Astrocyte (in vitro differentiated cells and primary cell): Measurements from ENCODE around the gene PDLIM5. TPM values are rescaled to one million over a fixed set of nuclear protein-coding genes. Genes with fewer than 3 reads are reported as not detected.

Experiments used
- DNase-seq: peaks from one replicate; pipeline ENCODE4 v3.0.0-alpha.2; 2010; ENCODE audit warnings: low read depth
- FAIRE-seq: peaks from 2 replicates; lab custom pipeline; 2011; peaks lifted over from hg19 to GRCh38; lab: Jason Lieb, UNC
- H2AFZ ChIP-seq: 2 replicates; pipeline ENCODE4 v1.6.0; 2012; ENCODE audit warnings: low read depth, low read length, inconsistent platforms
- H3K27ac ChIP-seq: 2 replicates; pipeline ENCODE4 v1.5.1; 2011; ENCODE audit warnings: low read depth, low read length, inconsistent platforms
- H3K27me3 ChIP-seq: 2 replicates; pipeline ENCODE4 v1.6.0; 2011; ENCODE audit warnings: low read length, inconsistent platforms; ENCODE audit not compliant: insufficient read depth
- H3K36me3 ChIP-seq: 2 replicates; pipeline ENCODE4 v1.5.1; 2011; ENCODE audit warnings: low read length, inconsistent platforms; ENCODE audit not compliant: insufficient read depth
- H3K4me1 ChIP-seq: 2 replicates; pipeline ENCODE4 v1.5.1; 2011; ENCODE audit warnings: low read length, inconsistent platforms; ENCODE audit not compliant: insufficient read depth
- H3K4me2 ChIP-seq: 2 replicates; pipeline ENCODE4 v1.6.0; 2012; ENCODE audit warnings: low read length, inconsistent platforms
- H3K4me3 ChIP-seq: 2 replicates; pipeline ENCODE4 v1.5.1; 2011; ENCODE audit warnings: low read depth, mild to moderate bottlenecking, low read length, inconsistent platforms; ENCODE audit not compliant: insufficient read depth
- H3K79me2 ChIP-seq: 2 replicates; pipeline ENCODE4 v1.6.0; 2012; ENCODE audit warnings: mild to moderate bottlenecking, low read length, inconsistent platforms; ENCODE audit not compliant: insufficient read depth
- H3K9ac ChIP-seq: 2 replicates; pipeline ENCODE4 v1.6.0; 2012; ENCODE audit warnings: mild to moderate bottlenecking, low read length, inconsistent platforms
- H3K9me3 ChIP-seq: 2 replicates; pipeline ENCODE4 v1.5.1; 2012; ENCODE audit warnings: low read depth, mild to moderate bottlenecking, low read length, inconsistent platforms; ENCODE audit not compliant: insufficient read depth
- H4K20me1 ChIP-seq: 2 replicates; pipeline ENCODE4 v1.6.0; 2012; ENCODE audit warnings: low read length, inconsistent platforms; ENCODE audit not compliant: insufficient read depth
- H3K27ac Mint-ChIP-seq: one replicate; pipeline ENCODE4 v1.8.0; 2021; ENCODE audit warnings: mild to moderate bottlenecking, mixed read lengths; ENCODE audit not compliant: unreplicated experiment
- H3K27me3 Mint-ChIP-seq: one replicate; pipeline ENCODE4 v1.8.0; 2021; ENCODE audit warnings: low read depth, mixed read lengths; ENCODE audit not compliant: unreplicated experiment
- H3K36me3 Mint-ChIP-seq: one replicate; pipeline ENCODE4 v1.8.0; 2021; ENCODE audit warnings: low read depth, mixed read lengths; ENCODE audit not compliant: unreplicated experiment
- H3K4me1 Mint-ChIP-seq: one replicate; pipeline ENCODE4 v1.8.0; 2021; ENCODE audit warnings: low read depth, mixed read lengths; ENCODE audit not compliant: unreplicated experiment
- H3K4me3 Mint-ChIP-seq: one replicate; pipeline ENCODE4 v1.8.0; 2021; ENCODE audit warnings: mild to moderate bottlenecking, moderate library complexity, mixed read lengths; ENCODE audit not compliant: unreplicated experiment
- H3K9me3 Mint-ChIP-seq: one replicate; pipeline ENCODE4 v1.8.0; 2021; ENCODE audit warnings: mild to moderate bottlenecking, mixed read lengths; ENCODE audit not compliant: unreplicated experiment
- EZH2 ChIP-seq: IDR thresholded peaks from 2 replicates; pipeline ENCODE4 v1.6.1; 2012; ENCODE audit warnings: mild to moderate bottlenecking, low read length, inconsistent platforms; ENCODE audit not compliant: insufficient read depth
- total RNA-seq: library from RNA; stranded (reverse); gene quantifications from 2 replicates; pipeline ENCODE4 v1.2.1, GENCODE V29; 2021
- TF ChIP-seq, protein P1 (sequence below): IDR thresholded peaks from 2 replicates; pipeline ENCODE4 v1.5.1; 2011; ENCODE audit warnings: low read depth, mild to moderate bottlenecking, inconsistent platforms, low read length, moderate library complexity; ENCODE audit not compliant: insufficient read depth

Gene PDLIM5
- total RNA-seq, 1 donor from 2014 or later: 181 TPM

DNA sequence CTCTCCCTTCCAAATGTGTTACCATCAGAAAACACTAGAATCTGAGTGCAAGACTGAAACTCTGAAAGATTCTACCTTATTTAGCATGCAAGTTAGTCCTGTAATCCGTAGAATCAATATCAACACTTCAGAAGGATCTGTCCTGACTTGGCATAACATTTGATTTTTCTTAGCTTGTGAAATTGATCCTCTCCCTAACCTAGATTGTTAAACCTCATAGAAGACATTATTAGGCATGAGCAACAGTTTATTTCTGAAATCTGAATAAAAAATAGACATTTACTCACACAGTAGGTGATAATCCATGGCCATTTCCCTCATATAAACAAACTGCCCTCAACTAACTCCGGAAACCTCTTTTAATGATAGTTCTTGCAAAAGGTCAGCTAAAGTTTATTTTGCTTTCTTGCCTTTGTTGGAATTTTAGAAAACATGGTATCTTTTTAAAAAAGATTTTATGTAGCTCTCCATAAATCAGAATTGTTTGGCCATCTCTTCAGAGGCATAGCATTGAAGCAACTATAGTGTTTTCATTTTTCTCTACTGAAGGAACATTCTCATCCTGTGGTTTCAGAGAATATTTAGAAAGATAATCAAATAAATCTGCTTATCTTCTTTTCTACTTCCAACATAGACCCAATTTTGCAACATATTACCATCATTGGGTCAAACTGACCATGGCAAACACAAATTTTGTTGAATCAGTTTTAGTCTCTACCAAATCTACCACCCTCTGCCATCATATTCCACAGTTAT lies 38.5 kb upstream of the PDLIM5 start:
- Mint-ChIP-seq H3K36me3 (no peaks in the 10 kb centered on the region), H3K4me1 (peaks cover 30% of the 10 kb centered on the region), H3K9me3 (peaks cover 3% of the 10 kb centered on the region), H3K4me3 (no peak overlapping the region), H3K27ac (peak overlapping the region; percentile 34), H3K27me3 (no peaks in the 10 kb centered on the region)
- Histone ChIP-seq H3K36me3 (no peaks in the 10 kb centered on the region), H2AFZ (no peak overlapping the region), H3K9ac (no peak overlapping the region), H3K27me3 (no peaks in the 10 kb centered on the region), H3K9me3 (no peaks in the 10 kb centered on the region), H3K4me2 (peak overlapping the region; percentile 73), H3K79me2 (no peaks in the 10 kb centered on the region), H3K4me1 (peaks cover 30% of the 10 kb centered on the region), H3K4me3 (peak overlapping the region; percentile 35), H4K20me1 (no peaks in the 10 kb centered on the region), H3K27ac (no peak overlapping the region)
- DNase-seq (peak; percentile 12), FAIRE-seq (no peak)
- TF ChIP-seq EZH2: no peak

DNA sequence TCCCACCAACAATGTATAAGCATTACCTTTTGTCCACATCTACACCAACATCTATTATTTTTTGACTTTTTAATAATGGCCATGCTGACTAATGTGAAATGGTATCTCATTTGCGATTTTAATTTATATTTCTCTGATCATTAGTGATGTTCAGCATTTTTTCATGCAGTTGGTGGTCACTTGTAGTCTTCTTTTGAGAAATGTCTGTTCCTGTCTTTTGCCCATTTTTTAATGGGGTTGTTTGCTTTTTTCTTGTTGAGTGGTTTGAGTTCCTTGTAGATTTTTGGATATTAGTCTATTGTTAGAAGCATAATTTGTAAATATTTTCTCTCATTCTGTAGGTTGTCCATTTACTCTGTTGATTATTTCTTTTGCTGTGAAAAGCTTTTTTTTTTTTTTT lies 36.8 kb upstream of the PDLIM5 start:
- TF ChIP-seq, protein P1, sequence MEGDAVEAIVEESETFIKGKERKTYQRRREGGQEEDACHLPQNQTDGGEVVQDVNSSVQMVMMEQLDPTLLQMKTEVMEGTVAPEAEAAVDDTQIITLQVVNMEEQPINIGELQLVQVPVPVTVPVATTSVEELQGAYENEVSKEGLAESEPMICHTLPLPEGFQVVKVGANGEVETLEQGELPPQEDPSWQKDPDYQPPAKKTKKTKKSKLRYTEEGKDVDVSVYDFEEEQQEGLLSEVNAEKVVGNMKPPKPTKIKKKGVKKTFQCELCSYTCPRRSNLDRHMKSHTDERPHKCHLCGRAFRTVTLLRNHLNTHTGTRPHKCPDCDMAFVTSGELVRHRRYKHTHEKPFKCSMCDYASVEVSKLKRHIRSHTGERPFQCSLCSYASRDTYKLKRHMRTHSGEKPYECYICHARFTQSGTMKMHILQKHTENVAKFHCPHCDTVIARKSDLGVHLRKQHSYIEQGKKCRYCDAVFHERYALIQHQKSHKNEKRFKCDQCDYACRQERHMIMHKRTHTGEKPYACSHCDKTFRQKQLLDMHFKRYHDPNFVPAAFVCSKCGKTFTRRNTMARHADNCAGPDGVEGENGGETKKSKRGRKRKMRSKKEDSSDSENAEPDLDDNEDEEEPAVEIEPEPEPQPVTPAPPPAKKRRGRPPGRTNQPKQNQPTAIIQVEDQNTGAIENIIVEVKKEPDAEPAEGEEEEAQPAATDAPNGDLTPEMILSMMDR: no peak
- Histone ChIP-seq H3K4me2 (no peak overlapping the region), H3K79me2 (no peaks in the 10 kb centered on the region), H3K27ac (no peak overlapping the region), H3K27me3 (no peaks in the 10 kb centered on the region), H4K20me1 (no peaks in the 10 kb centered on the region), H2AFZ (no peak overlapping the region), H3K36me3 (no peaks in the 10 kb centered on the region), H3K4me3 (no peak overlapping the region), H3K9ac (no peak overlapping the region), H3K4me1 (peaks cover 18% of the 10 kb centered on the region), H3K9me3 (no peaks in the 10 kb centered on the region)
- Mint-ChIP-seq H3K27ac (no peak overlapping the region), H3K4me1 (peaks cover 28% of the 10 kb centered on the region), H3K36me3 (no peaks in the 10 kb centered on the region), H3K4me3 (no peak overlapping the region), H3K9me3 (peaks cover 3% of the 10 kb centered on the region), H3K27me3 (no peaks in the 10 kb centered on the region)
- FAIRE-seq (peak; percentile 80), DNase-seq (no peak)

DNA sequence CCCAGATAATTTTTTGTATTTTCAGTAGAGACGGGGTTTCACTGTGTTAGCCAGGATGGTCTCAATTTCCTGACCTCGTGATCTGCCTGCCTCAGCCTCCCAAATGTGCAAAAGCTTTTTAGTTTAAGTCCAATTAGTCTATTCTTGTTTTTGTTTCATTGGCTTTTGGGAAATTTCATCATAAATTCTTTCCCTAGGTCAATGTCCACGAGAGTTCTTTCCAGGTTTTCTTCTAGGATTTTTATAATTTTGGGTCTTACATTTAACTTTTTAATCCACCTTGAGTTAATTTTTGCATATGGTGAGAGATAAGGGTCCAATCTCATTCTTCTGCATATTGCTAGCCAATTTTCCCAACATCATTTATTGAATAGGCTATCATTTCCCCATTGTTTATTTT lies 36.3 kb upstream of the PDLIM5 start:
- Histone ChIP-seq H3K9ac (no peak overlapping the region), H3K4me3 (no peak overlapping the region), H3K36me3 (no peaks in the 10 kb centered on the region), H3K79me2 (no peaks in the 10 kb centered on the region), H3K4me1 (peaks cover 18% of the 10 kb centered on the region), H2AFZ (no peak overlapping the region), H3K4me2 (no peak overlapping the region), H3K27ac (no peak overlapping the region), H3K27me3 (no peaks in the 10 kb centered on the region), H4K20me1 (no peaks in the 10 kb centered on the region), H3K9me3 (no peaks in the 10 kb centered on the region)
- peaks cover 33% of the 10 kb centered on the region for H3K4me1 Mint-ChIP-seq
- H3K9me3 Mint-ChIP-seq: peaks cover 3% of the 10 kb centered on the region
- no peak overlapping the region for H3K27ac Mint-ChIP-seq
- no peaks in the 10 kb centered on the region for H3K36me3 Mint-ChIP-seq
- no peak overlapping the region for H3K4me3 Mint-ChIP-seq
- DNase-seq: no peak
- H3K27me3 Mint-ChIP-seq: no peaks in the 10 kb centered on the region
- no peak for TF ChIP-seq EZH2
- TF ChIP-seq, protein P1: no peak
- no peak for FAIRE-seq
